ENCODE results near the gene GJC1.
"Not testable (repeated sequence)": the region's sequence is repeated elsewhere in the genome, so short reads cannot be mapped to it uniquely, and the experiment has no call there.

Gene GJC1

DNA sequence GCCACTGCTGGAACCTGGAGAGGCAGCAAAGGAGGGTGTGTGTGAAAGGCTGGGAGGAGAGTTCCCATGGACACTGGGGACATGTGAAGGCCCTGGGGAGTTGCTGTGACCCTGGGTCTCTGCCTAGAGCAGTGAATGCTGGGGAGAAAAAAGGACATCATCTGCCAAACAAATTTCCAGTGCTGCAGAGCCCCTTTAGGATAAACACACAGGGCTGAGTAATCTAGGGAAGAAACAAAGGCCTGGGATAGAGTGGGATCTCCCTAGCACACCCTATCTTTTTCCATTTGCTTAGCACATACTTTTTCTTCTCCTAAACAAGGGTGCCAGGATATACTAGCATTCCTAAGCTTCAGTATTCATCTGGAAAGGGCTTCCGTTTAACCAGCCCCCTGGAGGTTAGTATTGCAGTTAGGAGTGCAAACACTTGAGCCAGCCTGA, 14.3 kb upstream of the GJC1 start:
- no peak for DNase-seq (ENCODE audit: low read depth, low spot score)

DNA sequence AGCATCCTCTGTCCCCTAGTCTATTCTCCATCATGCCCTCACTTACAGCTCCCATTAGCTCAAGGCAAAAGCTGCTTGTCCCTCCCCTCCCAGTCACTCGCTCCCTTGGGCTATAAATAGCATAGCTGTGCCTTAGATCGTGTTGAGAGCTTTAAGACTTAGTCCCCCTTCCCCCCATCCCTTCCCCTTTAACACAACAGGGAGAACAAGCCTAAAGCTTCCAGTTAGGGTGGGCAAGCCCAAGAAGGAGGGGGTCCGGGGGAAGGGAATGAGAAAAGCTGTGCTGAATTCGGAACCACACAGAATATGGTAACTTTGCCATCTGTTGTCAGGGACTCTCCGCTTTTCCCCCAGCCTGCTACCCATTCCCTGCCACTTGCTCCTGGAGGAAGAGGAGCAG, 12.7 kb upstream of the GJC1 start:
- no peak for DNase-seq (ENCODE audit: low read depth, low spot score)

GRCh38 chr17:44840936-44841335, 10.8 kb upstream of the GJC1 start:
- DNase-seq (ENCODE audit: low read depth, low spot score): no peak

DNA sequence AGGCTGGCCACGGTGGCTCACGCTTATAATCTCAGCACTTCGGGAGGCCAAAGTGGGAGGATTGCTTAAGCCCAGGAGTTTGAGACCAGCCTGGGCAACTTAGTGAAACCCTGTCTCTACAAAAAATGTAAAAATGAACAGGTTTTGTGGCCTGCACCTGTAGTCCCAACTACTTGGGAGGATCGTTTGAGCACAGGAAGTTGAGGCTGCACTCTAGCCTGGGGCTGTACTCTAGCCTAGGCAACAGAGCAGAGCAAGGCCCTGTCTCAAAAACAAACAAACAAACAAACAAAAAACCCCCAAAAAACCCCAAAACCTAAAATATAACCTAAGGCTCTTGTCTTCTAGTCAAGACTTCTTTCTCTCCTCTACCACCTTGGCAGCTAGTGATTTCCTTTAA, 10.2 kb upstream of the GJC1 start:
- no peak for DNase-seq (ENCODE audit: low read depth, low spot score)

GRCh38 chr17:44837196-44837595, 7.1 kb upstream of the GJC1 start:
- DNase-seq (ENCODE audit: low read depth, low spot score): no peak

GRCh38 chr17:44832805-44833204, 2.7 kb upstream of the GJC1 start:
- DNase-seq (ENCODE audit: low read depth, low spot score): no peak

DNA sequence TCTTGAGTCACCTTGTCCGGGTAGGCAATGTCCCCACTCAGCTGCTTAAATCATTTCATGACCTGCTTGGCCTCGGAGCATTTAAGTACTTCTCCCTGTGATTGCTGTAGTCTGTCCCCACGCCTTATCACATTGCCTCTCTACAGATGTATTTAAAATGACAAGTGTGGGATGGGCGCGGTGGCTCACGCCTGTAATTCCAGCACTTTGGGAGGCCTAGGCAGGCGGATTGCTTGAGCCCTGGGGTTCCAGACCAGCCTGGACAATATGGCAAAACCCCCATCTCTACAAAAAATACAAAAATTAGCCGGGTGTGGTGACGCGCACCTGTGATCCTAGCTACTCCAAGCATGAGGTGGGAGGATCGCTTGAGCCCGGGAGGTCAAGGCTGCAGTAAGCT, 1.3 kb upstream of the GJC1 start:
- DNase-seq (ENCODE audit: low read depth, low spot score): no peak

DNA sequence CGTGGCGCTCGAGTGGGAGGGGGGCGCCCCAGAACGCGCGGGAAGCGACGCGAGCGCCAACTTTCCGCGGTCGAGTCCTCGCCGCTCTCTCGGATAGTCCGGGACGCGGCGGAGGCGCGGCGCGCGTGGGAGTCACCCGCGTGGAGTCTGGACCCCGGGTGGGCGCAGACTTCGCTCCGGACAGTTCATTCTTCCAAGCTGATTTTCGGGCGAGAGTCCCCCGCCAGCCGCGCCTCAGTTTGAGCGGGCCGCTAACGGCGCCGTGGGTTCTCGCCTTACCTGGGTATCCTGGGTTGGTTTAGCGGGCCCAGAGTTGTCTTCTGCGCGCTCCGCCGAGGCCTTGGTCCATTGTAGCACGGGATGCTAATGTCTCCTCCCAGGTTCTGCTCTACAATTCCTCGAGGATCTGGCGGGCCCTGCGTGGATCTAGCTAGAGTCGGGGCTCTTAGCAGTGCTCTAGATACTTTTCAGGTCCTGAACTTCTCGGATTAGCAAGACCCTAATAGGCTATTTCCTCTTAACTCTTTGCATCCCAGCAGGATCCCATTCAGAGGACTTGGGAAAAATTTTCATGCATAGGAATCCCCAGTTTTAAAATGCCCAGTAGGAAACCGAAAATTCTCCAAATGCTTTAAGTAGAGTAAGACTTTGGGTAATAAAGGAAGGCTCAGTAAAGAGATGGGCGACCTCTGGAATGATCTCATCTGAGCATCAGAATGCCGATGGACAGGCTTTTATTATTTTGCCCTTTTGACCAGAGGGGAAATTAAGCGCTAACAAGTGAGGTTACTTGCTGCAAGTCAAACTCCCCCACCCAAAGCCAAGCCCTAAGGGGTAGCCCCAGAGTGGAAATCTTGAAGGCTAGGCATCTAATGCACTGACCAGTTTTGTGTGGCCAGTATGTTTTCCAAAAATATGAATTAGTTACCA, 537 bp upstream of the GJC1 start:
- DNase-seq (ENCODE audit: low read depth, low spot score): no peak

DNA sequence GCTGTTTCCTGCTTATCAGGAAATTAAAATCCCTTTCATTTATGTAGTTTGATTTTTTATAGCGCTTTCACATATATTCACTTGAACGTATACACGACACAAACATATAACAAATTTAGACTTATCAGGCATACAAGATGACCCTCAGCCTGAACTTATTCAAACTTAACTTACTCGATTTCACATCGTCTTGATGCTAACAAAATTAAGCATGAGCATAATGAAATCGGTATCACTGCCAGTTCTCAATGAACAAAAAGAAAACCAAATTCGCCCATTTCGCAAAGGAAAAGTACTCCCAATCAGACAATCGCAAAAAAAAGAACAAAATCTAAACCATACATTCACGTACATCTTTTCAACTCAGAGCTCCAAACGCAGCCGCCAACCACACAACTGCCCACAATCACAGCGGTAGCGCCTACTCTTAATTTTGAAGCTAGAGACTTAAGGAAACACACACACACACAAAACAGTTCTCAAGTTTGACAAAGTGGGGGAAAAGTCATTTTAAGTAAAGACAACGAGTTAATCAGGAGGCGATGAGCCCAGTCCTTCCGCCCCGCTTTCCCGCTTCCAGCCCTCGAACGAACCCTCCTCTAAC, 1.1 kb downstream of the GJC1 start:
- no peak for DNase-seq (ENCODE audit: low read depth, low spot score)

GRCh38 chr17:44827863-44828262, 2.2 kb downstream of the GJC1 start:
- DNase-seq (ENCODE audit: low read depth, low spot score): no peak

DNA sequence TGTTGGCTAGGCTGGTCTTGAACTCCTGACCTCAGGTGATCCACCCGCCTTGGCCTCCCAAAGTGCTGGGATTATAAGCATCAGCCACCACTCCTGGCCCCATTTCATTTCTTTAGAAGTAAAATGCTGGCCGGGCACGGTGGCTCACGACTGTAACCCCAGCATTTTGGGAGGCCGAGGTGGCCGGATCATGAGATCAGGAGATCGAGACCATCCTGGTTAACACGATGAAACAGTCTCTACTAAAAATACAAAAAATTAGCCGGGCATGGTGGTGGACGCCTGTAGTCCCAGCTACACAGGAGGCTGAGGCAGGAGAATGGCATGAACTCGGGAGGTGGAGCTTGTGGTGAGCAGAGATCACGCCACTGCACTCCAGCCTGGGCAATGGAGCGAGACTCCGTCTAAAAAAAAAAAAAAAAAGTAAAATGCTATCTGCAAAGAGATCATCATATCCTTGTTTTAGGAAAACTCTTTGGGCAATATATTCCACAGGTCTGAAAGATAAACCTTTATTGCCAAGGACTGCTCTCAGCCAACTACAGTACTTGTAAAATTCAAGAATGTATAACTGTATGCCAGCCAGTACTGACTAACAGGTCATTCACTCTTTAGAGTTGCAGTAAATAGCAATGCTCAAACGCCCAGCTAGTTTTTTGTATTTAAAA, 3.8 kb downstream of the GJC1 start:
- no peak for DNase-seq (ENCODE audit: low read depth, low spot score)

GRCh38 chr17:44825236-44825635, 4.9 kb downstream of the GJC1 start:
- not testable (repeated sequence) for DNase-seq (ENCODE audit: low read depth, low spot score)

- DNase-seq (ENCODE audit: low read depth, low spot score): no peak
Observed at GRCh38 chr17:44820631-44821212, 9.4 kb downstream of the GJC1 start.

DNA sequence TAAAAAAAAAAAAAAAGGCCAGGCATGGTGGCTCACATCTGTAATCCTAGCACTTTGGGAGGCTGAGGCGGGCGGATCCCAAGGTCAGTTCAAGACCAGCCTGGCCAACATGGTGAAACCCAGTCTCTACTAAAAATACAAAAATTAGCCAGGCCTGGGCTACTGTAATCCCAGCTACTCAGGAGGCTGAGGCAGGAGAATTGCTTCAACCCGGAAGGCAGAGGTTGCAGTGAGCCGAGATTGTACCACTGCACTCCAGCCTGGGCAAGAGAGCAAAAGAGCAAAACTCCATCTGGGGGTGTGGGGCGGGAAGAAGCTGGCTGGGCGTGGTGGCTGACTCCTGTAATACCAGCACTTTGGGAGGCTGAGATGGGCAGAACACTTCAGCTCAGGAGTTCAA, 11.6 kb downstream of the GJC1 start:
- not testable (repeated sequence) for DNase-seq (ENCODE audit: low read depth, low spot score)

DNA sequence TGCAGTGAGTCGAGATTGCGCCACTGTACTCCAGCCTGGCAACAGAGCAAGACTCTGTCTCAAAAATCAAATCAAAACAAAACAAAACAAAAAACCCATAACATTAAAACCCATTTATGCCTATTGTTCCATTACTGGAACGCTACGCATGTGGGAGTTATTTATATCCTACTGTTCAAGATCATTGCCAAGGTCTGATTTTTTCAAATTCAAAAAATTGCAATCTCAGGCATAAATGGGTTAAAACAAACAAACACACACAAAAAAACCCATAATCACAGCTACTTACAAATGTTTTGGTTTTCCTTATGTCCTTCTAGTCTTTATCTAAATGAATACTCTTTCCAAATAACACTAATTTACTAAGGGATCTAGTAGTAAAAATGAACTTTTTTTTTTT, 17.8 kb downstream of the GJC1 start:
- DNase-seq (ENCODE audit: low read depth, low spot score): no peak

- not testable (repeated sequence) for DNase-seq (ENCODE audit: low read depth, low spot score)
Observed at GRCh38 chr17:44808656-44809388, 21.3 kb downstream of the GJC1 start.

- no peak for DNase-seq (ENCODE audit: low read depth, low spot score)
Observed at GRCh38 chr17:44808156-44808555, 21.9 kb downstream of the GJC1 start.

DNA sequence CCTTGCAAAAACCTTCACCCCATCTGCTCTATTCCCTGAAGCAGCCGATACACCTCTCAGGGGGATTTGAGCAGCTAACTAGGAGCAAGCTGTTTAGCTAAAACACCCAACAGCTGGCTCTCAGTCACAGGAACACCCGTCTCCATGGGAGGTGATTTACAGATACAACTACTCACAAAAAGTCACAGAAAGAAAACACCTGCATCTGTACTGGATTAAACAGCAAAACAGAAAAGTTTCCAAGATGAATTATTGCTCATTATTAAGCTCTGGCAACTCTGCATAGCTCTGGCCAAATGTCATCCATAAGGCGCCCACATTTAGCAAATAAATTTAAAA, 22.3 kb downstream of the GJC1 start:
- DNase-seq (ENCODE audit: low read depth, low spot score): no peak

- DNase-seq (ENCODE audit: low read depth, low spot score): no peak
Observed at GRCh38 chr17:44807093-44807816, 22.8 kb downstream of the GJC1 start.

DNA sequence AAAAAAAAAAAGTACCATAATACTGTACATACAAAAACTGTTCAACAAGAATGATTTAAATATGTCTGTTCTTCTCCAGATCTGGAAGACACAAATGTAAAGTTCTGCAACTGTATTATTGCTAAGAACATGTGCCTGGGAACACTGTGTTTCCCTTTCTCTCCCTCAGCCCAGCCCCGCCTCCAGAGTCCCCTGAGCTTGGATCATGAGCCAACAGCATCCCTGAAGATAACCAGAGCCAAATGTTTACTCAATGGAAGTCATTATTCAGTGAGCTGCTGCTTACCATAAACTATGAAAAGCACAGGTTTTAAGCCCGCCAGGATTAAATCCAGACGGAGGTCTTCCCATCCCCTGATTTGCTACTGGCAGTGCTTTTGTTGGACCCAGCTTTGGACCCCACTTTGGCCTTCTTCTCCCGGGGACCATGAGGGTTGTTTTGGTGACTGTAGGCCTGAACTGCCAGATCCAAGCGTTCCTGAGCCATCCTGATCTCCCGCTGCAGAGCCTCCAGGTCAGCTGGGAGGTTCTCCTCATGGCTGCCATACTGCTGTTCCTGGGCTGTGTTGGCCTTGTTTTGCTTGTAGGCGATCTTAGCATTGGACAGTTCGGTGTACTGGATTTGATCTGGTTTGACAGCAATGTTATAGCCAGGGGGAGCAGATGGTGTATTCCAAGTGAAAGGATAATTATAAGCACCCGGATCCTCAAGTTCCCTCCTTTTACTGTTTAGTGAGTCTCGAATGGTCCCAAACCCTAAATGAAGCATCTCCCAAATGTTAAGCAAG, 25.6 kb downstream of the GJC1 start:
- DNase-seq (ENCODE audit: low read depth, low spot score): no peak
